Measurements from ENCODE around the gene BBS12. TPM values are rescaled to one million over a fixed set of nuclear protein-coding genes. Genes with fewer than 3 reads are reported as not detected.

Gene BBS12
- total RNA-seq: 1 to 10 TPM; 1.3 to 1.4 TPM

DNA sequence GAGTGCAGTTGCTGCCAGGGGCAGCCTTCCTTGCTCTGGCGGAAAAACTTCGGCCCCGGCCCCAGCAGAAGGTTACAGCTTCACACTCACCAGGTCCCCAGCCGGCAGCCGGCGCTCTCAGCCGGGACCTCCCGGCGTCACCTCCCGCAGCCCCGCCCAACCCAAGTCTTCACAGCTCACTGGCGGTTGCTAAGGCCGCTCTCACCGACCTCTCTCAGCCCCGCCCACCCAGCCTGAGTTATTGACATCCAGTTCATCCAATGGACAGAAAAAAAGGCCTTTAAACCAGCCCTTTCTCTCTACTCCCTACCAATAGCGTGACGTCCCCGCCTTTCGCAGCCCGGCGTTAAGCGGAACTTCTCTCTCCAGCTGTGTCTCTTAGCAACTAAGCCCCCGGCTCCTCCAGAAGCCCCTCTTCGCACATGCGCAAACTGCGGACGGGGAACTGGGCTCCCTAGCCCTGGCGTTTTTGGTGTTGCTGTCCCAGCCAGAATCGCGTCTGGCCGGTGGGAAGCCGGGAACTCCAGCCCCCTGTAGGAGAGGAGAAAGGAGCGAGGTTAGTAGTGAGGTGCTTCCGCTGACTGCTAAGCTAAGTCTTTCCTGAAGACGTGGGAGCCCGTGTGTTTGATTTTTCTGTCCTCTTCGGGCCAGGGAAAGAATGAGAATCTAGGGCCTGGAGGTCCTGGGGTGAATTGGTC lies at the start of gene BBS12:
Gene BBS12 (plus strand): TSS at position 376 of the 698 bp plus-strand sequence. CDS start 9,189 bp downstream, outside the sequence.
- DNase-seq: peak; percentile 99
- Mint-ChIP-seq H3K9me3 (ENCODE audit: insufficient read depth) (no peaks in the 10 kb centered on the region), H3K4me1 (ENCODE audit: low read depth) (peaks cover 13% of the 10 kb centered on the region), H3K36me3 (ENCODE audit: low read depth) (peaks cover 4% of the 10 kb centered on the region), H3K27ac (peak within 1 kb of the TSS; percentile 88), H3K27me3 (ENCODE audit: low read depth) (no peaks in the 10 kb centered on the region), H3K4me3 (peak within 1 kb of the TSS; percentile 93)
- ChIA-PET POLR2A (interaction anchor here (0.8 to 1.4 kb wide), 3 partner anchors 154 to 191 kb away, joined by 3 to 5 read pairs (median 4); partner anchors contain the start of gene NUDT6), CTCF (interaction anchor here (0.8 to 4.3 kb wide), 15 partner anchors 9 to 198 kb away, joined by 3 to 38 read pairs (median 7); partner anchors contain the start of gene NUDT6)
- peak; percentile 99 for ATAC-seq

DNA sequence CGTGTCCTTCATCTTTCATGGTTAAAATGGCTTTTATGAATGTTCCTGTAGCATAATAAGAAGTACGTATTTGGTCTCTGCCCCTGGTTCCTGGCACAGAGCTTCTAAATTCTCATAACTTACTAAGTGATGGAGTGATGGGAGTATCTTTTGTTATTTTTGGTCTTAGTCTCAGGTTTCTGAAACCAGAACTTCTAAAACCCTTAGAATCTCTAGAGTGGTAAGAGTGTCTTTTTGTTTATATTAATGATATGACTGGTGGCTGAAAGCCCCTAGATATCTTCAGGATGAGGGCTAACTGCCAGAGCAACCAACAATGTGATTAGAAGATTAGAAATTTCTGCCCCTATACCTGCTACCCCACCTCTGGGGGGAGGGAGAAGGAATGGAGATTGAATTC lies 45.8 kb upstream of the BBS12 start:
- Mint-ChIP-seq H3K9me3 (ENCODE audit: insufficient read depth) (peaks cover 24% of the 10 kb centered on the region), H3K27ac (no peak overlapping the region), H3K36me3 (ENCODE audit: low read depth) (peaks cover 5% of the 10 kb centered on the region), H3K4me3 (no peak overlapping the region), H3K27me3 (ENCODE audit: low read depth) (no peaks in the 10 kb centered on the region), H3K4me1 (ENCODE audit: low read depth) (peaks cover 37% of the 10 kb centered on the region)
- DNase-seq: no peak
- ATAC-seq: no peak
- ChIA-PET CTCF (no interaction called here), POLR2A (no interaction called here)

DNA sequence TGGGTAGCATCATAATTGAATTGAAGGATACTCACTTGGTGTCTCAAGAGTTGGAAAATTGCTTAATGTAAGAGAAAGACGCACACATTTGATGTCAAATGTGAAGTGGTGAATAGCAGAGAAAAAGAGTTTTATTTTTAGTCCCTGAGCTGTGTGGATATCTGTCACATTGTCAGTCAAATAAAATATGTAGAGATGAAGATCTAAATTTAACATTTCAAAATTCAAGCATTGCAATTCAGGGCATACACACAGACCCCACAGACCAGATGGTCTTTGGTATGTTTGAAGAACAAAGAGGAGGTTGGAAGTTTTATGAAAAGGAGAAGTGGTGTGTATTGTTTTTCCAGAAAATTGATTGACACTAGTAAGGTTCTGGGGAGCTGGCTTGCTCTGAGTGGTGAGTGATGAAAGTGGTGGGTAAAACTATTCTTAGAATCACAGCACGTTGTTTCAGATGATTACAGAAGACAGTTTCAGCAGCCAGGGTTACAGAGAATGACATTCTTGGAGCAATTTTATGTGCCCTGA lies 44.9 kb upstream of the BBS12 start:
- no peak overlapping the region for H3K27ac Mint-ChIP-seq
- peaks cover 17% of the 10 kb centered on the region for H3K9me3 Mint-ChIP-seq (ENCODE audit: insufficient read depth)
- CTCF ChIA-PET: interaction anchor here (1.1 kb wide), 1 partner anchor 85 kb away, joined by 5 read pairs; no protein-coding TSS in a partner anchor
- ATAC-seq: no peak
- peaks cover 37% of the 10 kb centered on the region for H3K4me1 Mint-ChIP-seq (ENCODE audit: low read depth)
- peaks cover 4% of the 10 kb centered on the region for H3K27me3 Mint-ChIP-seq (ENCODE audit: low read depth)
- POLR2A ChIA-PET: no interaction called here
- DNase-seq: no peak
- no peaks in the 10 kb centered on the region for H3K36me3 Mint-ChIP-seq (ENCODE audit: low read depth)
- H3K4me3 Mint-ChIP-seq: no peak overlapping the region

DNA sequence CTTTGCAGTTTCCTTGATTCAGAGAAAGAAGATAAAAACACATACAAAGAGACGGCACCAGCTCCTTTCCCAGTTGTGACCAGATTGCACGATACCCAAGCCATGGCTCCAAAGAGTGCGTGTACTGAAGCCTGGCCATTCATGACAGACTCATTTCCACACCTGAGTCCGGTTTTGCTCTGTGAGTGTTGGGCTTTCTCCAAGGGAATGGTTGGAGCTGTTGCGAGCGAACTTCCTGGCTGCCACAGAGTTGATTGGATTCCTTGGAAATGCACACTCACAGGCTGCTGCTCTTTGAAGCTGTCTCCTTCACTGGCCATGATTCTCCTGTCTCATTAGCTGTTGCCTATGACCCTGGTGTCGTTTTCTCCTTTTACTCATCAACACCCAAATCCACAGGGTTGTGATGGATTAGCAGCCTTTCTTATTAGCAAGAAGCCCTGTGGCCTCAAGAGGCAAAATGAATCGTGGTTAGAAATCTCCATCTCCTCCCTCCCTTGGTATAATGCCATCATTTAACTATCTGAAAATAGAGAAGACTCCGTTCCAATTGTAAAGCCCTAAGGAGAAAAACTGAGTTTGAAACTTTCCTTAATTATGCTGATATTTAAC lies 43.9 kb upstream of the BBS12 start:
- Mint-ChIP-seq H3K27ac (no peak overlapping the region), H3K4me1 (ENCODE audit: low read depth) (peaks cover 37% of the 10 kb centered on the region), H3K4me3 (no peak overlapping the region), H3K27me3 (ENCODE audit: low read depth) (peaks cover 7% of the 10 kb centered on the region), H3K9me3 (ENCODE audit: insufficient read depth) (peaks cover 10% of the 10 kb centered on the region), H3K36me3 (ENCODE audit: low read depth) (no peaks in the 10 kb centered on the region)
- no peak for DNase-seq
- ChIA-PET POLR2A (no interaction called here), CTCF (interaction anchor here (0.5 to 1.1 kb wide), 2 partner anchors 22 to 86 kb away, joined by 3 to 5 read pairs; no protein-coding TSS in a partner anchor)
- no peak for ATAC-seq

DNA sequence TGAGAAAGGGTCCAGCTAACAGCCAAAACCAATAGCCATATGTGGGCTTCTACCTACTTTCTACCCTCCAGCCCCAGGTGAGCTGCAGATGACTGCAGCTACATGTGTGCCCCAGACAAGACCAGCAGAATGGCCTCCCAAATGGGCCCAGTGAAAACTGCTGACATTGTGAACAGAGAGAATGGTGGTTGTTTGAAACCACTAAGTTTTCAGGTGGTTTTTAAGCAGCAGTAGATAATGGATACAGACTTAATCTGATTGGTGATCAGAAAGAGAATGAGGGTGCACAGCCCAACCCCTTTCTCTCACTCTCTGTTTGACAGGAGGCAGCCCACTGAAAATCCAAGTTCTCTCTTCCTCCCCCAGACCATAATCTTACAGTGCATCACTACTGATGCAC lies 42.5 kb upstream of the BBS12 start:
- H3K4me1 Mint-ChIP-seq (ENCODE audit: low read depth): peaks cover 37% of the 10 kb centered on the region
- H3K36me3 Mint-ChIP-seq (ENCODE audit: low read depth): no peaks in the 10 kb centered on the region
- H3K27ac Mint-ChIP-seq: no peak overlapping the region
- H3K9me3 Mint-ChIP-seq (ENCODE audit: insufficient read depth): no peaks in the 10 kb centered on the region
- CTCF ChIA-PET: interaction anchor here (0.7 kb wide), 1 partner anchor 112 kb away, joined by 4 read pairs; no protein-coding TSS in a partner anchor
- peak; percentile 67 for ATAC-seq
- peaks cover 17% of the 10 kb centered on the region for H3K27me3 Mint-ChIP-seq (ENCODE audit: low read depth)
- no peak overlapping the region for H3K4me3 Mint-ChIP-seq
- DNase-seq: peak; percentile 36
- POLR2A ChIA-PET: no interaction called here

DNA sequence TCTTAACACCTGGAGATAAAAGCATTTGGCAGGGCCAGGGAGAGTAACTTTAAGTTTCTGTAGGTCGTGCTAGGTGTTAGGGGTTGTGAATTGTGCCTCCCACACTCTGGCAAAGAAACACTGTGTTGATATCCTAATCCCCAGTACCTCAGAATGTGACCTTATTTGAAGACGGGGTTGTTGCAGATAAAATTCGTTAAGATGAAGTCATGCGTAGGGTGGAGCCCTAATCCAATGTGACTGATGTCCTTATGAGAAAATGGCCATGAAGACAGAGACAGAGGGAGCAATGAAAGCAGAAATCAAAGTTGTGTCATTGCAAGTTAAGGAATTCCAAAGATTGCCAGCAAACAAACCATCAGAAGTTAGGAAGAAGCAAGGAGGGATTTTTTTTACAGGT lies 40.5 kb upstream of the BBS12 start:
- CTCF ChIA-PET: interaction anchor here (0.9 kb wide), 1 partner anchor 792 kb away, joined by 3 read pairs; no protein-coding TSS in a partner anchor
- POLR2A ChIA-PET: no interaction called here
- Mint-ChIP-seq H3K36me3 (ENCODE audit: low read depth) (no peaks in the 10 kb centered on the region), H3K27me3 (ENCODE audit: low read depth) (peaks cover 25% of the 10 kb centered on the region), H3K4me3 (no peak overlapping the region), H3K4me1 (ENCODE audit: low read depth) (peaks cover 37% of the 10 kb centered on the region), H3K27ac (no peak overlapping the region), H3K9me3 (ENCODE audit: insufficient read depth) (no peaks in the 10 kb centered on the region)
- no peak for ATAC-seq
- DNase-seq: no peak

DNA sequence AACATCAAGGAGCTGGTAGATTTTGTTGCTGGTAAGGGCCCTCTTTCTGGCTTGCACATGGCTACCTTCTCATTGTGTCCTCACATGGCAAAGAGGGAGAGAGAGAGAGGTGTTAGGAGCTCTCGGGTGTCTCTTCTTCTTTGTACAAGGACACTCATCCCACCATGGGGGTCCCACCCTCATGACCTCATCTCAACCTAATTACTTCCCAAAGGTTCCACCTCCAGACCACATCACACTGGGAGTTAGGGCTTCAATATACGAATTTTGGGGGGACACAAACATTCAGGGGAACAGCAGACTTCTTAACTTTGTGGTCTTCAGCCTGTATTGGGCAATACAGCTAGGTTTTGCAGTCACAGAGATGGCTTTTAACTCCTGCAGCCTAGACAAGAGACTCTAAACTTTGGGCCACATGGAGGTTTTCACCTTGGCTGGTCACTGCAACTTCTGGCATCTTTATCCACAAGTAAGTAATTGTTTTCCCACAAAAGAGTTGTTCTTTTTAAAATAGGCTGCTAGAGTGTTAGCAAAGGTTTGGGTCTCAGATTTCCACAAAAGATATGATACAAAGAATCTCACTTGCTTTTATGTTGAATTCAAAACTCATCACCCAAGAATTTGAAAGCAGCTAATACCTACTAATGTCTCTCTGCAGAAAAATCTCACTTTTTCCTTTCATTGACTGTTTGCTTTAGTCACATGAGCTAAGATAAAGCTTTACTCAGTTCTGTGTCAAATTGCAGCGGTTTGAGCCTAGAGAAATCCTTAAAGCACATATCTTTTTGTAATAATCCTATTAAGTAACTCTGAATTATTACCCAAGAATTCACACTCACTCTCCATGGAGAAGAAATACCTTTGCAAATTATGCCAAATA lies 39.6 kb upstream of the BBS12 start:
- H3K27me3 Mint-ChIP-seq (ENCODE audit: low read depth): peaks cover 29% of the 10 kb centered on the region
- CTCF ChIA-PET: interaction anchor here (0.9 to 1.5 kb wide), 2 partner anchors 24 to 793 kb away, joined by 3 to 4 read pairs; no protein-coding TSS in a partner anchor

DNA sequence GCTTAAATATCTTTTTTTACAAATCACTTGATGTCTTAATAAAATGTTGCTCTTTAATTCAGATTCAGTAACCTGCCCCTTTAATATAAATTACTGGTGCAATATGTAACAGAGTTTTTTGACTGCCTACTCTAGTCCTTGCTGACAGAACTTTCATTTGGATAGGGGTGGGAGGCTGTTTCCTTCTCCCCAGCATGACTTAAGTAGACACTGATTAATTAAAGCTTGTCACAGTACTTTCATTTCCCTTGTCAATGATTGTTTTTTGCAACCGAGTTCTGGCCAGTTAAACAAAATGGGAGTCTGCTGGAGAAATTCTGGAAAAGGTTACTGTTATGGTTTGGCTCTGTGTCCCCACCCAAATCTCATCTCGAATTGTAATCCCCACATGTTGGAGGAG lies 37.3 kb upstream of the BBS12 start:
- Mint-ChIP-seq H3K9me3 (ENCODE audit: insufficient read depth) (no peaks in the 10 kb centered on the region), H3K27ac (no peak overlapping the region), H3K36me3 (ENCODE audit: low read depth) (no peaks in the 10 kb centered on the region), H3K4me3 (no peak overlapping the region), H3K4me1 (ENCODE audit: low read depth) (peaks cover 6% of the 10 kb centered on the region), H3K27me3 (ENCODE audit: low read depth) (peaks cover 29% of the 10 kb centered on the region)
- CTCF ChIA-PET: interaction anchor here (1.0 to 1.1 kb wide), 2 partner anchors 22 to 63 kb away, joined by 3 to 4 read pairs; no protein-coding TSS in a partner anchor
- DNase-seq: no peak
- POLR2A ChIA-PET: no interaction called here
- no peak for ATAC-seq

More for the DNA sequence above, 39.6 kb upstream of the BBS12 start:
- H3K4me1 Mint-ChIP-seq (ENCODE audit: low read depth): peaks cover 30% of the 10 kb centered on the region
- no peak overlapping the region for H3K27ac Mint-ChIP-seq
- no peak overlapping the region for H3K4me3 Mint-ChIP-seq
- no peak for ATAC-seq
- H3K9me3 Mint-ChIP-seq (ENCODE audit: insufficient read depth): no peaks in the 10 kb centered on the region
- no peaks in the 10 kb centered on the region for H3K36me3 Mint-ChIP-seq (ENCODE audit: low read depth)
- POLR2A ChIA-PET: no interaction called here
- no peak for DNase-seq

DNA sequence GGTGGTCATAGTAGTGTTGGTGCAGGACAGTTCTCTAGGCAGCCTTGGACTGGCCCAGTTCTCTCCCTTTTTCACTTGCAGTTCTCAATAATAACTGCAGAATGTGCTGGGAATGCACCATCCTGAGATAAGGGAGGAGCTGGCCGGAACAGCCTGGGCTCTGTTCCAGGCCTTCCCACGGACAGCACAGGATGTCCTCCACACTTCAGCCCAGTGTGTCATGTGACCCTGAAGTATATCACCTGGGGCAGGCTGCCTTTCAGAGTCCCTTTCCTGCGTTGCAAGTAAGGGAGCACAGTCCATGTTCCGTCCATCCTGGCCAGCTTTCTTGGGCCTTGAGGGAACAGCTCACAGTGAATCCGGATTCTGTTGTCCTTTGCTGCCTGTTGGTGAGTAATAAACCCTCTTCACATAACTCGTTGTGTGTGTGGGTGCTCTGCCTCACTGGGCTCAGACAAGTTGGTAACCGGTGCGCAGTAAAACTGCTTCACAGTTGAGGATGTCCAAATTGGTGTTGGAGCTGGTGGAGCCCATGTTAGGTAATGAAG lies 32.3 kb upstream of the BBS12 start:
- ATAC-seq (no peak), DNase-seq (no peak)
- Mint-ChIP-seq H3K36me3 (ENCODE audit: low read depth) (no peaks in the 10 kb centered on the region), H3K9me3 (ENCODE audit: insufficient read depth) (no peaks in the 10 kb centered on the region), H3K27ac (no peak overlapping the region), H3K4me3 (no peak overlapping the region), H3K27me3 (ENCODE audit: low read depth) (peaks cover 12% of the 10 kb centered on the region), H3K4me1 (ENCODE audit: low read depth) (no peaks in the 10 kb centered on the region)
- ChIA-PET CTCF (no interaction called here), POLR2A (no interaction called here)

DNA sequence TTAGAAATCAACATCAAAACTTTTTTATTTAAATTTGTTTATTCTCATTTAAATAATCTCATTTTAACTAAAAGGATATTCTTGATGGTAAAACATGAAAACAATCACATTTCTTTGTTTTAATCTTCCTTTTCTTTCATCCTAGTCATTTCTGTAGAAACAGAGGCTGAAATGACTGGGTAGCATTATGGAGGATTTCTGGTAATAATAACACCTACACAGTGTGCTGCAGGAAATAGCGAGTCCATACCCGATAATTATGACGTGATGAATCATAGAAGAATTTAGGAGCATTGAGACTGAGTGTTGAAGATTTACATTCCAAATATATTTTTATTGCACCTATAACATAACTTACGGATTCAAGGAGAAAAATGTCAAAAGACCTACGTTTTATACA lies 31.4 kb upstream of the BBS12 start:
- H3K36me3 Mint-ChIP-seq (ENCODE audit: low read depth): no peaks in the 10 kb centered on the region
- DNase-seq (no peak), ATAC-seq (no peak)
- H3K4me1 Mint-ChIP-seq (ENCODE audit: low read depth): no peaks in the 10 kb centered on the region
- POLR2A ChIA-PET: no interaction called here
- no peaks in the 10 kb centered on the region for H3K9me3 Mint-ChIP-seq (ENCODE audit: insufficient read depth)
- H3K4me3 Mint-ChIP-seq: no peak overlapping the region
- no peak overlapping the region for H3K27ac Mint-ChIP-seq
- peaks cover 8% of the 10 kb centered on the region for H3K27me3 Mint-ChIP-seq (ENCODE audit: low read depth)
- CTCF ChIA-PET: no interaction called here

DNA sequence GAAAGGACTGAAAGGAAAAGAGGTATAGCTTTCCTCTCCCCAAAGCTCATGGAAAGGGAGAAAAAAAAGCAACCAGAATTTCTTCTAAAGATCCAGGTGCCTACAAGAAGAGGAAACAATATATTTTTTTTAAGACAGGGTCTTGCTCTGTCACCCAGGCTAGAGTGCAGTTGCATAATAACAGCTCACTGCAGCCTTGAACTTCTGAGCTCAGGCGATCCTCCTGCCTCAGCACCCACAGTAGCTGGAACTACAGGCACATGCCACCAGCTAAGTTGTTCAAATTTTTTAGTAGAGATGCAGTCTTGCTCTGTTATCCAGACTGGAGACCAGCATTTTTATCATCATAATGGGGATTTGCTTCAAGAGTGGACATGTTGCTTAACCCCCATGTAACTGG lies 30.5 kb upstream of the BBS12 start:
- ChIA-PET POLR2A (no interaction called here), CTCF (interaction anchor here (1.7 kb wide), 1 partner anchor 16 kb away, joined by 11 read pairs; no protein-coding TSS in a partner anchor)
- Mint-ChIP-seq H3K9me3 (ENCODE audit: insufficient read depth) (no peaks in the 10 kb centered on the region), H3K4me1 (ENCODE audit: low read depth) (no peaks in the 10 kb centered on the region), H3K36me3 (ENCODE audit: low read depth) (no peaks in the 10 kb centered on the region), H3K4me3 (no peak overlapping the region), H3K27me3 (ENCODE audit: low read depth) (peaks cover 6% of the 10 kb centered on the region), H3K27ac (no peak overlapping the region)
- ATAC-seq (no peak), DNase-seq (no peak)
